ENCODE data around the gene MERTK.

- TF ChIP-seq CTCF (IDR thresholded peaks at IDR 0.05): no peak
- TF ChIP-seq POLR2A (IDR thresholded peaks at IDR 0.05): no peak
Observed at GRCh38 chr2:112021781-112022231, 123.4 kb downstream of the MERTK start.
